ENCODE measurements around the gene FAM3D.
"Not testable (repeated sequence)": the region's sequence is repeated elsewhere in the genome, so short reads cannot be mapped to it uniquely, and the experiment has no call there.

FAM3D gene

GRCh38 chr3:58666683-58667082, at the start of gene FAM3D:
Gene FAM3D (minus strand): TSS chr3:58666774. CDS start chr3:58655563, 11,211 bp downstream.
- DNase-seq (ENCODE audit: low spot score): no peak

- no peak for DNase-seq (ENCODE audit: low spot score)
Measured at GRCh38 chr3:58713715-58714401, 47.3 kb upstream of the FAM3D start.

- DNase-seq (ENCODE audit: low spot score): no peak
Measured at GRCh38 chr3:58711871-58712270, 45.3 kb upstream of the FAM3D start.

- not testable (repeated sequence) for DNase-seq (ENCODE audit: low spot score)
Measured at GRCh38 chr3:58708983-58709382, 42.4 kb upstream of the FAM3D start.

- no peak for DNase-seq (ENCODE audit: low spot score)
Measured at GRCh38 chr3:58708116-58708791, 41.7 kb upstream of the FAM3D start.

GRCh38 chr3:58707390-58707930, 40.9 kb upstream of the FAM3D start:
- no peak for DNase-seq (ENCODE audit: low spot score)

- DNase-seq (ENCODE audit: low spot score): no peak
Measured at GRCh38 chr3:58706395-58707167, 40.0 kb upstream of the FAM3D start.

- DNase-seq (ENCODE audit: low spot score): no peak
Measured at GRCh38 chr3:58704745-58705144, 38.2 kb upstream of the FAM3D start.

GRCh38 chr3:58704304-58704703, 37.7 kb upstream of the FAM3D start:
- DNase-seq (ENCODE audit: low spot score): not testable (repeated sequence)

- no peak for DNase-seq (ENCODE audit: low spot score)
Measured at GRCh38 chr3:58698246-58698645, 31.7 kb upstream of the FAM3D start.

GRCh38 chr3:58697561-58697960, 31.0 kb upstream of the FAM3D start:
- DNase-seq (ENCODE audit: low spot score): no peak

- DNase-seq (ENCODE audit: low spot score): not testable (repeated sequence)
Measured at GRCh38 chr3:58696813-58697212, 30.2 kb upstream of the FAM3D start.

- no peak for DNase-seq (ENCODE audit: low spot score)
Measured at GRCh38 chr3:58696093-58696492, 29.5 kb upstream of the FAM3D start.

- DNase-seq (ENCODE audit: low spot score): not testable (repeated sequence)
Measured at GRCh38 chr3:58695284-58695683, 28.7 kb upstream of the FAM3D start.

- no peak for DNase-seq (ENCODE audit: low spot score)
Measured at GRCh38 chr3:58693940-58694850, 27.6 kb upstream of the FAM3D start.

GRCh38 chr3:58692484-58692883, 25.9 kb upstream of the FAM3D start:
- DNase-seq (ENCODE audit: low spot score): no peak

- DNase-seq (ENCODE audit: low spot score): no peak
Measured at GRCh38 chr3:58691997-58692396, 25.4 kb upstream of the FAM3D start.

- no peak for DNase-seq (ENCODE audit: low spot score)
Measured at GRCh38 chr3:58690490-58690889, 23.9 kb upstream of the FAM3D start.

- no peak for DNase-seq (ENCODE audit: low spot score)
Measured at GRCh38 chr3:58688574-58688973, 22.0 kb upstream of the FAM3D start.

- no peak for DNase-seq (ENCODE audit: low spot score)
Measured at GRCh38 chr3:58686847-58687246, 20.3 kb upstream of the FAM3D start.

- DNase-seq (ENCODE audit: low spot score): no peak
Measured at GRCh38 chr3:58685641-58686040, 19.1 kb upstream of the FAM3D start.

GRCh38 chr3:58683466-58683865, 16.9 kb upstream of the FAM3D start:
- DNase-seq (ENCODE audit: low spot score): no peak
